Endothelial cell of umbilical vein (primary cell): ENCODE measurements around the gene PITPNM3. TPM values are rescaled to one million over a fixed set of nuclear protein-coding genes. Genes with fewer than 3 reads are reported as not detected.

Source experiments
- BruUV-seq: library from RNA; stranded (reverse); fragments of 400-500 nt; replicated peaks from 2 replicates; lab custom pipeline; 2021; lab: Mats Ljungman, UMichigan
- CTCF ChIA-PET: fragments of 300-600, 350-600 bp; sonication (Branson Sonifier 250); formaldehyde crosslinking; loops from one replicate; lab custom pipeline; 2021; ENCODE audit warnings: antibody characterized with exemption, inconsistent platforms; lab: Charles Lee
- POLR2A ChIA-PET: fragments of 300-600, 350-600 bp; sonication (Branson Sonifier 250); formaldehyde crosslinking; loops from one replicate; lab custom pipeline; 2021; ENCODE audit warnings: antibody characterized with exemption, inconsistent platforms; lab: Charles Lee
- DNase-seq: peaks from one replicate; pipeline ENCODE4 v3.0.0-alpha.2; 2011; ENCODE audit warnings: low read depth, low spot score
- FAIRE-seq: peaks from 2 replicates; lab custom pipeline; 2011; peaks lifted over from hg19 to GRCh38; lab: Jason Lieb, UNC
- H2AFZ ChIP-seq: 2 replicates; pipeline ENCODE4 v1.6.0; 2012; ENCODE audit warnings: low read depth, low read length, control low read depth, inconsistent platforms
- H3K27ac ChIP-seq: 2 replicates; pipeline ENCODE4 v1.5.1; 2011; ENCODE audit warnings: low read depth, mild to moderate bottlenecking, control low read depth, low read length, moderate library complexity; ENCODE audit not compliant: insufficient read depth
- H3K27me3 ChIP-seq, 2 experiments: 2 replicates each; pipeline versions ENCODE4 v1.6.0 to v1.6.1; 2011; ENCODE audit warnings: low read length in 2 of 2, mixed read lengths in 1 of 2; ENCODE audit not compliant: control insufficient read depth in 2 of 2, insufficient read depth in 2 of 2
- H3K36me3 ChIP-seq, 2 experiments: 2 replicates in 1 of 2; 3 replicates in 1 of 2; pipeline ENCODE4 v1.5.1; 2011; ENCODE audit warnings: low read length in 2 of 2, mild to moderate bottlenecking in 1 of 2, moderate library complexity in 1 of 2; ENCODE audit not compliant: control insufficient read depth in 2 of 2, insufficient read depth in 2 of 2; ENCODE audit errors: extremely low read depth in 1 of 2
- H3K4me1 ChIP-seq: 3 replicates; pipeline ENCODE4 v1.5.1; 2011; ENCODE audit warnings: mild to moderate bottlenecking, low read length; ENCODE audit not compliant: control insufficient read depth, insufficient read depth; ENCODE audit errors: extremely low read depth
- H3K4me2 ChIP-seq: 2 replicates; pipeline ENCODE4 v1.6.1; 2011; ENCODE audit warnings: low read length, control low read depth, mixed read lengths; ENCODE audit not compliant: insufficient read depth
- H3K4me3 ChIP-seq, 3 experiments: fragments of 200-600 bp in 1 of 3; sonication (generic), shearing (Covaris generic) in 1 of 3; replicated peaks in 1 of 3; 2 replicates each; pipeline ENCODE4 v1.5.1; 2011 to 2016; ENCODE audit warnings: control low read depth in 3 of 3, low read length in 3 of 3, mild to moderate bottlenecking in 2 of 3, inconsistent platforms in 1 of 3, low read depth in 1 of 3, moderate library complexity in 1 of 3; ENCODE audit not compliant: insufficient read depth in 1 of 3
- H3K79me2 ChIP-seq: 2 replicates; pipeline ENCODE4 v1.6.0; 2012; ENCODE audit warnings: low read length, inconsistent platforms; ENCODE audit not compliant: control insufficient read depth, insufficient read depth
- H3K9ac ChIP-seq: replicated peaks from 2 replicates; pipeline ENCODE3; 2011; ENCODE audit warnings: low read length, control low read depth; ENCODE audit not compliant: insufficient read depth; ENCODE audit errors: extremely low read depth
- H3K9me1 ChIP-seq: replicated peaks from 3 replicates; pipeline ENCODE4 v1.6.0; 2011; ENCODE audit warnings: mild to moderate bottlenecking, low read length; ENCODE audit not compliant: control insufficient read depth, insufficient read depth; ENCODE audit errors: extremely low read depth
- H3K9me3 ChIP-seq: replicated peaks from 2 replicates; pipeline ENCODE4 v1.5.1; 2012; ENCODE audit warnings: low read length, inconsistent platforms; ENCODE audit not compliant: control insufficient read depth, insufficient read depth
- H4K20me1 ChIP-seq: replicated peaks from 2 replicates; pipeline ENCODE3; 2011; ENCODE audit warnings: mild to moderate bottlenecking, low read length; ENCODE audit not compliant: control insufficient read depth, insufficient read depth; ENCODE audit errors: extremely low read depth
- EZH2 ChIP-seq: IDR thresholded peaks from 2 replicates; pipeline ENCODE4 v1.6.1; 2012; ENCODE audit warnings: borderline replicate concordance, low read depth, mild to moderate bottlenecking, moderate library complexity, low read length, inconsistent platforms; ENCODE audit not compliant: severe bottlenecking
- FOS ChIP-seq: IDR thresholded peaks from 2 replicates; pipeline ENCODE4 v1.6.1; 2011; ENCODE audit warnings: mild to moderate bottlenecking, low read length, moderate library complexity, borderline replicate concordance; ENCODE audit not compliant: insufficient read depth
- GATA2 ChIP-seq: IDR thresholded peaks from 2 replicates; pipeline ENCODE4 v1.7.0; 2011; ENCODE audit warnings: low read depth, mild to moderate bottlenecking, moderate library complexity, mixed read lengths, low read length; ENCODE audit not compliant: insufficient read length, insufficient read depth
- JUN ChIP-seq: IDR thresholded peaks from 2 replicates; pipeline ENCODE4 v1.6.1; 2011; ENCODE audit warnings: borderline replicate concordance, low read depth; ENCODE audit not compliant: insufficient read length, insufficient read depth
- MYC ChIP-seq: IDR thresholded peaks from one replicate; pipeline ENCODE4 v1.6.1; 2011; ENCODE audit warnings: mild to moderate bottlenecking, low read depth, low read length
- POLR2A ChIP-seq: IDR thresholded peaks from 2 replicates; pipeline ENCODE4 v1.6.1; 2012; ENCODE audit warnings: low read depth, mild to moderate bottlenecking, control low read depth, low read length
- POLR2AphosphoS5 ChIP-seq: IDR thresholded peaks from 2 replicates; pipeline ENCODE4 v1.6.1; 2012; ENCODE audit warnings: low read depth, mild to moderate bottlenecking, control low read depth, low read length, moderate library complexity; ENCODE audit not compliant: insufficient read depth
- dilution Hi-C: fragments of 300-500 bp; cut with MboI; formaldehyde crosslinking; loops from one replicate; pipeline ENCODE4 v1.15.0; 2019; ENCODE audit warnings: low sequenced_read_pairs; ENCODE audit not compliant: extremely low pct_ligation_motif_present
- intact Hi-C: fragments of 100-400 bp; cut with micrococcal nuclease; formaldehyde crosslinking; loops from one replicate; pipeline ENCODE4 v1.10.0; 2022
- polyA plus RNA-seq, 4 experiments: library from polyadenylated mRNA; depleted of rRNA in 3 of 4; stranded (reverse) in 3 of 4; unstranded in 1 of 4; fragments of >200 nt; gene quantifications; 2 replicates each; pipeline versions ENCODE4 v1.2.1 to v1.2.3, GENCODE V29; 2011 to 2012; ENCODE audit warnings: missing spikeins in 1 of 4
- total RNA-seq: library from RNA; stranded (reverse); gene quantifications from 2 replicates; pipeline ENCODE4 v1.2.3, GENCODE V29; 2021
- TF ChIP-seq, protein P1 (sequence below): IDR thresholded peaks from 2 replicates; pipeline ENCODE4 v1.6.1; 2011; ENCODE audit not compliant: insufficient read depth, insufficient read length
- TF ChIP-seq, protein P2 (sequence below), 2 donors: IDR thresholded peaks; 1 replicate in 1 of 2; 2 replicates in 1 of 2; pipeline ENCODE4 v1.5.1; 2011; ENCODE audit warnings: low read length in 2 of 2, mild to moderate bottlenecking in 2 of 2, moderate library complexity in 2 of 2, control low read depth in 1 of 2, inconsistent platforms in 1 of 2, low read depth in 1 of 2; ENCODE audit not compliant: insufficient read depth in 1 of 2; ENCODE audit errors: extremely low read depth in 1 of 2

PITPNM3 gene
- total and polyA plus RNA-seq, 2 donors (not counting 3 experiments of a cell fraction or from before 2014, with no cell fraction given): 1.0 to 1.9 TPM

DNA sequence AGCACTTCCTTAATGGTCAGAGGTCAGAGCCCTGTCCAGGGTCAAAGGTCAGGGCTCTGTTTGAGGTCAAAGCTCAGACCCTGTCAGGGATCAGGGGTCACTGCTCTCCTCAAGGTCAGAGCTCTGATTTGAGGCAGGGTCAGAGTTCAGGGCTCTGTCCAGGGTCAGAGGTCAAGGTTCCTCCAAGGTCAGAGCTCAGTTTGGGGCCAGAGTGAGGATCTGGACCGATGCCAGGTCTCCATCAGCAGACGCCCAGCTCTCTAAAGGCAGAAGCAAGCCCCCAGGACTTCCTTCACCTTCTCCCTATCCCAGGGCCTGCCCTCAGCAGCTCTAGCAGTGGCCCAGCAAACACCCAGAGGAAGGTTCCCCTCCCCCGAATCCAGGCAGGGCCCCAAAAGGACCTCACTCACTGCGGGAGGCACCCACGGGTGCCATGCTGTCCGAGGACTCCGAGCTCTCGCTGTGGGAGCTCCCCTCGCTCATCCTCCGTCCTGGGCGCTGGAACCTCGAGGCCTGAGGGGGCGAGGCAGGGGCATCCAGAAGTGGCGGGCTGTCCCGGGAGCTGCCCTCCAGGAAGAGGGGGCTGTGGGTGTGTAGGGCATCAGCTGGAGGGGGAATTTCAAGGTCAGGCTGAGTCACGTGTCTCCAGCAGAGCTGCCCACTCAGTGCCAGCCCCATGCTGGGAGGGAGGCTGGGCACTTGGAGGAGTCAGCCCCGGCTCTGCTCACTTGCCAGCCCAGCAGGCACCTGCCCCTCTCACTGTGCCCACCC, 85.4 kb downstream of the PITPNM3 start:
- intact Hi-C loops (loop anchor here (5.0 kb wide), 2 partner anchors 36 to 151 kb away; no protein-coding TSS in a partner anchor), dilution Hi-C loops (no loop called here)
- Histone ChIP-seq H3K9me3 (no peaks in the 10 kb centered on the region), H3K9ac (no peak overlapping the region), H3K4me1 (peaks cover 6% of the 10 kb centered on the region), H3K9me1 (no peaks in the 10 kb centered on the region), H2AFZ (no peak overlapping the region), H4K20me1 (no peaks in the 10 kb centered on the region), H3K4me2 (no peak overlapping the region), H3K36me3 (no peaks in the 10 kb centered on the region), H3K79me2 (no peaks in the 10 kb centered on the region), H3K4me3 (no peak overlapping the region), H3K27me3 (no peaks in the 10 kb centered on the region), H3K27ac (no peak overlapping the region)
- DNase-seq: no peak
- no TSS peak for BruUV-seq
- FAIRE-seq: no peak
- ChIA-PET CTCF (interaction anchor here (0.7 to 5.8 kb wide), 20 partner anchors 8 to 1032 kb away, joined by 3 to 77 read pairs (median 4); partner anchors contain the start of genes KIAA0753 and TXNDC17), POLR2A (no interaction called here)
- TF ChIP-seq, protein P1, sequence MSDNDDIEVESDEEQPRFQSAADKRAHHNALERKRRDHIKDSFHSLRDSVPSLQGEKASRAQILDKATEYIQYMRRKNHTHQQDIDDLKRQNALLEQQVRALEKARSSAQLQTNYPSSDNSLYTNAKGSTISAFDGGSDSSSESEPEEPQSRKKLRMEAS: no peak
- no peak for TF ChIP-seq MYC
- TF ChIP-seq JUN: no peak
- TF ChIP-seq, protein P2, sequence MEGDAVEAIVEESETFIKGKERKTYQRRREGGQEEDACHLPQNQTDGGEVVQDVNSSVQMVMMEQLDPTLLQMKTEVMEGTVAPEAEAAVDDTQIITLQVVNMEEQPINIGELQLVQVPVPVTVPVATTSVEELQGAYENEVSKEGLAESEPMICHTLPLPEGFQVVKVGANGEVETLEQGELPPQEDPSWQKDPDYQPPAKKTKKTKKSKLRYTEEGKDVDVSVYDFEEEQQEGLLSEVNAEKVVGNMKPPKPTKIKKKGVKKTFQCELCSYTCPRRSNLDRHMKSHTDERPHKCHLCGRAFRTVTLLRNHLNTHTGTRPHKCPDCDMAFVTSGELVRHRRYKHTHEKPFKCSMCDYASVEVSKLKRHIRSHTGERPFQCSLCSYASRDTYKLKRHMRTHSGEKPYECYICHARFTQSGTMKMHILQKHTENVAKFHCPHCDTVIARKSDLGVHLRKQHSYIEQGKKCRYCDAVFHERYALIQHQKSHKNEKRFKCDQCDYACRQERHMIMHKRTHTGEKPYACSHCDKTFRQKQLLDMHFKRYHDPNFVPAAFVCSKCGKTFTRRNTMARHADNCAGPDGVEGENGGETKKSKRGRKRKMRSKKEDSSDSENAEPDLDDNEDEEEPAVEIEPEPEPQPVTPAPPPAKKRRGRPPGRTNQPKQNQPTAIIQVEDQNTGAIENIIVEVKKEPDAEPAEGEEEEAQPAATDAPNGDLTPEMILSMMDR (IDR thresholded peaks at IDR 0.05; ENCODE audit: extremely low read depth in 1 of 2, insufficient read depth in 1 of 2, low read depth in 1 of 2, low read length in 2 of 2): no peak
- no peak for TF ChIP-seq FOS
- TF ChIP-seq POLR2A: no peak
- no peak for TF ChIP-seq EZH2
- TF ChIP-seq POLR2AphosphoS5: no peak
- TF ChIP-seq GATA2: no peak
